Measurements from ENCODE around the gene C6orf52.
"Not testable (repeated sequence)": the region's sequence is repeated elsewhere in the genome, so short reads cannot be mapped to it uniquely, and the experiment has no call there.

The C6orf52 gene

DNA sequence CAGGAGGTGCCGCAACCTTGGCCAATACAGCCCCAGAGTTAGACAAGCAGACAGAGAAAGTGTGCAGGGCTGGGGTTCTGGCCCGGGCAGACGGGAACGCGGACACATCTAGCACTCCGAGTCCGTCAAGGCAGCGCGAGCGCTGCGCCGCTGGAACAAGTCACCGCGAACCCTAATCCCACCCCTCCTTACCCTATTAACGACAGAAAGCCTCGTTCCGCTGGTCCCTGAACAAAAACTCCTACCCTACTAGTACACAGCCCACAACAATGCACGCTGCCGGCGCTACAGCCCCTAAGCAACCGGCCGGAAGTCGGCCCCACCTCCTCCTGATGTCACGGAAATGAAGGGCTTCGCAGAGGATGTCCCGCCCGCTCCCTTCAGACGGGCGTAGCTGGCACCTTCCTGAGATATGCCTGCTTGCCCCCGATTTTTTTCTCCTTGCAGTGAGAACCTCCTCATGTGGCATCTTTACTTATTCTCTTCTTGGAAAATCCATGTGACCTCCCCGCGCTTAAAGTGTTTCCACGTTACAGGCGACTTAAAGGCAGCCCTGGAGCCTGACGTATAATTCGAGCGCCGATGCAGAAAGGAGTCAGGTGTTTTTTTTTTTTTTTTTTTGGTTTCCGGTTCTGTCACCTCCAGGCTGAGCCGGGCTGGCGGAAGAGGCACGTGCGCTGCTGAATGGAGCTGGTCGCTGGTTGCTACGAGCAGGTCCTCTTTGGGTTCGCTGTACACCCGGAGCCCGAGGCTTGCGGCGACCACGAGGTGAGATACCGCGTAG lies at the start of gene C6orf52, which contains the start of gene PAK1IP1:
TSS of gene C6orf52 (minus strand) at position 315 of the 784 bp plus-strand sequence. CDS start 7,066 bp downstream, outside the sequence.
TSS of gene PAK1IP1 (plus strand) at position 671 of the 784 bp plus-strand sequence. CDS start at position 685, 14 bp downstream.
- peak; percentile 75 for DNase-seq

DNA sequence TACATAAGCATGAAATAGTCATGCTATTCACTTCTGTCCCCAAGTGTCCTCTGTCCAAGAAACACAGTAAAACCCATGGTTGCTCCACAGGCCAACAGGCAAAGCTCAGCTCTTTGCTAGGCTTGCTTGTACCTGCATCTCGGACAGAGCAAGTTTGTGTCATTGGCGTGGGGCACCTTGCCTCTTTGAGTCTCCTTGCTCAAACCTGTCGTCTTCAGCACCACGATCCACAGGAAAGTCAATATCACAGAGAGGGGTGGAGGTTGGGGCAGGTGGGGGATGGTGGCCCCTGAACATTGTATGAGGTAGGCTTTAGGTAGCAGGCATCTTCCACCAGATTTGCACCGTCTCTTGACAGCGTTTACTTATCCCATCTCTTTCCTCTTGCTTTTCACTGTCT lies 49.1 kb upstream of the C6orf52 start:
- DNase-seq: no peak

DNA sequence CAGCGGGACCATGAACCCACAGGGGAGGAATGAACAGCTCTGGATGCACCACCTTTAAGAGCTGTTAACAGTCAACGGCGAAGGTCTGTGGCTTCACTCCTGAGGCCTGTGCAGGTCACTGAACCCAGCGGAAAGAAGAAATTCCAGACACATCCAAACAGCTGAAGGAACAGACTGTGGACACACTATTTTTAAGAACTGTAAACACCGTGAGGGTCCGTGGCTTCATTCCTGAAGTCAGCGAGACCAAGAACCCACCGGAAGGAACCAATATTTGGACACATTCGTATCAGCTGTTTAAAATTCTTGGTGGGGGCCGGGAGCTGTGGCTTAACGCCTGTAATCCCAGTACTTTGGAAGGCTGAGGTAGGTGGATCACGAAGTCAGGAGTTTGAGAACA lies 47.8 kb upstream of the C6orf52 start:
- DNase-seq: no peak

DNA sequence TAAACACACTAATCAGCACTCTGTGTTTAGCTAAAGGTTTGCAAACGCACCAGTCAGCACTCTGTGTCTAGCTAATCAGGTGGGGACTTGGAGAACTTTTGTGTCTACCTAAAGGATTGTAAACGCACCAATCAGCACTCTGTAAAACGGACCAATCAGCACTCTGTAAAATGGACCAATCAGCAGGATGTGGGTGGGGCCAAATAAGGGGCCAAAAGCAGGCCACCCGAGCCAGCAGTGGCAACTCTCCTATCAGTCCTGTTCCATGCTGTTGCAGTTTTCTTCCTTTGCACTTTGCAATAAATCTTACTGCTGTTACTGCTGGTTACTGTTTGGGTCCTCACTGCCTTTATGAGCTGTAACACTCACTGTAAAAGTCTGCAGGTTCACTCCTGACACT lies 47.2 kb upstream of the C6orf52 start:
- not testable (repeated sequence) for DNase-seq

DNA sequence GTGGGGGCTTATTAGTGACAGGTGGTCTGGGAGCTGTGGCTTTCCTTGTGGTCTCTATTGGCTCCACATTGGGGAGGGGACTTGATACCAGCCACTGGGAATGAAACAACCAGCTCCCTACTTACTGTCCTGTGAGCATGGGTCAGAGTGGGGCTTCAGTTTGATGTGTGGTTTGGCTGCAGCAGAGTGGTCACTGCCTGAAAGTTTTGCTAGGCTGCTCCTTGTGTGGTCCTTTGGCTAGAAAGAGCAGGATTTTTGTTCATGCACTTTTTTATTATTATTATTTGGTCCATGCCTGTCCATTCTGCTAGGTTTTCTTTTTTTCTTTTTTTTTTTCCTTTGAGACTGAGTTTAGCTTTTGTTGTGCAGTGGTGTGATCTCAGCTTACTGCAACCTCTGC lies 45.6 kb upstream of the C6orf52 start:
- DNase-seq: no peak

DNA sequence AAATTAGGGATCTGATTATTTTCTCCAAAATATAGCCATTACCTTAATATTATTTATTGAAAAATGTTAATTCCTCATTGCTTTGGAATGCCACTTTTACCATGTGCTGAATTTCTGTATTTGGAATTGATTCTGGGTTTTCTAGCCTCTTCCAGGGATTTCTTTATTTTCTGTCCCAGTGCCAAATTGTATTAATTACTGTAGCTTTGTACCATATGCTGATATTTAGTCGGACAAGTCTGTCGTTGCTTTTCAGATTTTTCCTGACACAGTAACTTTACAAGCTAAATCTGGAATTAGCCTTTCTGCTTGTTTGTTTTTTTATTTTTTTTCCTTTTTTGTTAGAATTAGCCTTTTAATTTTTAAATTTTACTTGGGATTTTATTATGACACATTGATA lies 42.3 kb upstream of the C6orf52 start:
- DNase-seq: no peak

DNA sequence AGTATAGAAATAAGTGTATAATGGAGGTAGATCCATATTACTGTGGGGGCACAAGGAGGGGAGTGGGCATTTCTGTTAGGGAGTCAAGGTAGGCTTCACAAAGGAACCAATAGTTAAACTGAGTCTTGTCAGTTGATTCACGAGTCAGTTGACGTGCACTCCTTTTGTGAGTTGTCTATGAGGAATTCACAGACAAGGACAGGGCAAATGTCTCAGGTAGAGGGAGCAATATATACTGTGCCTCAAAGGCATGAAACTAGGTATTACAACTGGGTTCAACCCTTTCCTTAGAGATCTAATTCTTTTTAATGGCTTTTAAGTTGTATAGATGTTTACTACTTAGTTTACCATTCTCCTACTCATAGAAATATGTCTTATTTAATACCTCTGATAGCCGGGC lies 39.4 kb upstream of the C6orf52 start:
- no peak for DNase-seq

DNA sequence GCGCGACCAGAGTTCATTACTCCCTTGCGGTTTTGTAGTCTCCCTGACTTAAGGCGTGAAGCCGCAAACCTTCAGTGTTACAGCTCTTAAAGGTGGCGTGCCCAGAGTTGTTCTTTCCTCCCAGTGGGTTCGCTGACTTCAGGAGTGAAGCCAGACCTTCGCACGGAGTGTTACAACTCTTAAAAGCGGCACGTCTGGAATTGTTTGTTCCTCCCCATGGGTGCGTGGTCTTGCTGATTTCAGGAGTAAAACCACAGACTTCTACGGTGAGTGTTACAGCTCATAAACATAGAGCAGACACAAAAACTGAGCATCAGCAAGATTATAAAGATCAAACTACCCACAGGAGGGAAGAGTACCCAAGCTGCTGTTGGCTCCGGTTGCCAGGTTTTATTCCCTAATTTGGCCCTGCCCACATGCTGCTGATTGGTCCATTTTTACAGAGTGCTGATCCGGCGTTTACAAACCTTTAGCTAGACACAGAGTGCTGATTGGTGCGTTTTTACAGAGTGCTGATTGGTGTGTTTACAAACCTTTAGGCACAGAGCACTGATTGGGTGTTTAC lies 38.8 kb upstream of the C6orf52 start:
- no peak for DNase-seq

DNA sequence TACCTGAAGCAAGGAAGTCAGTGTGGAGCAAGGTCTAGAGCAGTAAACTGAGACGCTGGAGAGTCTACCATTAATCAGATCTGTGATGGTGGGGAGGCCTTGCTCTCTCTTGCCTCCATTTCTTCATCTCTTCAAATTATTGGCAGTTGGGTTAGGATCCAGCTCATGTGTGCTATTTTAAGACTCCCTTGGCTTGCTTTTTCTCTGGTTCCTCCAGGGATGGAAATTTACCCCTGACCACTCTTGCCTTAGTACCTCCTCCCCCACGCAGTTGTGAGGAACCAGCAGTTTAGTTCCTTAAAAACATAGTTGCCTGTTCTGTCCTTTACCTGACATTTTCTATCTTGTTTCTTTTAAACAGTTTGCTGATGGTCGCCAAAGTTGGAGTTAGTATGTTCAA lies 35.8 kb upstream of the C6orf52 start:
- no peak for DNase-seq

DNA sequence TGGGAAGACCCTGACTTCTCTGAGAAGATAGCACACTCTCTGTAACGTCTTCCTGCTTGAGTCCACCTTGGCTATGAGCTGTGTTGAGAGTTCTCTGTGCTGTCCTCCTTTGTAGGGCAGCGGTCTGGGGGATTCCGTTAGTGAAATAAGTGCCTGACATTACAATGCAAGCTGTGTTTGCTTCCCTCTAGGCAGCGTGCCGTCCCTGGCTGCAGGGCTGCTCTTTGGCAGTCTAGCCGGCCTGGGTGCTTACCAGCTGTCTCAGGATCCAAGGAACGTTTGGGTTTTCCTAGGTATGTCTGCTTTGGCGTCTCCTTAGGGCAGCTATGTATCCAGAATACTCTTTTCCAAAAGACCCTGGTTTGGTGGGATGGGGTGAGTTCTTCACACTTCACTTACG lies 31.3 kb upstream of the C6orf52 start:
- DNase-seq: no peak

DNA sequence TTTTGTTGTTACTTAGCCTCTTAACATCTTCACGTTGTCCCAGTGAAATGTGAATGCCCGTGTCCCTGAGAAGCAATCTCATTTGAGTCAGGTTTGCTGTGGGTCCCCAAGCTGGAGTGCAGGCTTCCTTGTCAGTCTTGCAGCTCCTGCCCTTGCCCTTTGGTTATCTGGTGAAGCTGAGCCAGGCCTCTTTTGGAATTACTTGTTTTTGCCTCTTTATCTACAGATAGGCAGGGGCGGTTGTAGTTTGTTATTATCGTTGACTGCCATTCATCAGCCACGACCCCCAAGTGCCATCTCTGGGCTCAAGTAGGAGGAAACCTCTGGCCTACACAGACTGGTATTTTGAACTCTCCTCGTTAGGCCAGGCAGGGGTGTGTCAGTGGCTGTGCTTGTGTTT lies 30.6 kb upstream of the C6orf52 start:
- DNase-seq: no peak

DNA sequence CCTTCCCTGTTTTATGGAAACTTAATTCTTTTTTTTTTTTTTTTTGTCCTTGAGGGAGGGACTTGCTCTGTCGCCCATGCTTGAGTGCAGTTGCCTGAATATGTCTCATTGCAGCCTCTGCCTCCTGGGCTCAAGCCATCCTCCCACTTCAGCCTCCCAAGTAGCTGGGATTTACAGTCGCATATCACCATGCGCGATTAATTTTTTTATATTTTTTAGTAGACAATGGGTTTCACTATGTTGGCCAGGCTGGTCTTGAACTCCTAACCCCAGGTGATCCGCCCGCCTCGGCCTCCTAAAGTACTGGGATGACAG lies 29.1 kb upstream of the C6orf52 start:
- DNase-seq: no peak

DNA sequence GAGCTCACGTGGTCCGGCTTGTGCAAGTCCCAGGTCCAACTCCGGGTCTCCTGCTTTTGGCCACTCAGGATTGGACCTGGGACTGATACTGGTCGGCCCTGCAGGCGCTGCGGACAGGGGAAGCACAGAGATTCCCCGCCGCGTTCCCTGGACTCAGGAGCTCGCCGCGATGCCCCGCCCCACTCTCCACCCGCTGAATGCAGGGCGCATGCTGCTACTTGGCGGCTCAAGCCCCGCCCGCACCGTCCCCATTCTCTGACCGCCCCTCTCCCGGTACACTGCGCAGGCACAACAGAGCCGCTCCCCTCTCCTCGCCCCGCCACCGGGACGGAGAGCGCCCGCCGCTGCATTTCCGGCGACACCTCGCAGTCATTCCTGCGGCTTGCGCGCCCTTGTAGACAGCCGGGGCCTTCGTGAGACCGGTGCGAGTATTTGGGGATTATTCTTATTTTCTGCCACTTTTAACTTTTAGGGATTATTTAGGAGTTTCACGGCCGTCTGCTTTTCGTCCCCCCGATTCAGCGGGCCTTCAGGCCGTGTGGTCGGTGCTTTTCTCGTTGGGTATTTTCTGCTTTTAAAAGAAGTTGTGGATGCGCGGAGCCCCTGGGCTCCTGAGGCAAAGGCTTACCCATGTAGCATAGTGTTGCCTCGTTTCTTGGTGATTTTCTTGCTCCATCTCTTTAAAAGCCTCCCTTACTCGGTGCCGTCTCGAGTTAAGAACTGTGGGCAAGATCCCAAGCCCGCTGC lies 28.6 kb upstream of the C6orf52 start, which contains the start of gene TMEM14C:
TSS of gene TMEM14C (plus strand) at position 251 of the 747 bp plus-strand sequence. CDS start 1,544 bp downstream, outside the sequence.
- peak; percentile 80 for DNase-seq

DNA sequence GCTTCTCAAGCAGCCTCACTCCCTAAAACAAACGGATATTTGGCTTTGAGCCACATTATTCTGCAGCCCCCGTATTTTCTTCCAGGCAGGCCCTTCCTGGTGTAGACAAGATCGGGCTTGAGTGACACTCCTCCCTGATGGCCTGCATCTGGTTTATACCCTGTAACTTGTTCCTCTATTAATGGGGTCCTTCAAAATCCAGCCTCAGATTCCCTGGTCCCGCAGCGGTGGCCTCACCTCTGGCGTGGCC lies 28.1 kb upstream of the C6orf52 start:
- no peak for DNase-seq

DNA sequence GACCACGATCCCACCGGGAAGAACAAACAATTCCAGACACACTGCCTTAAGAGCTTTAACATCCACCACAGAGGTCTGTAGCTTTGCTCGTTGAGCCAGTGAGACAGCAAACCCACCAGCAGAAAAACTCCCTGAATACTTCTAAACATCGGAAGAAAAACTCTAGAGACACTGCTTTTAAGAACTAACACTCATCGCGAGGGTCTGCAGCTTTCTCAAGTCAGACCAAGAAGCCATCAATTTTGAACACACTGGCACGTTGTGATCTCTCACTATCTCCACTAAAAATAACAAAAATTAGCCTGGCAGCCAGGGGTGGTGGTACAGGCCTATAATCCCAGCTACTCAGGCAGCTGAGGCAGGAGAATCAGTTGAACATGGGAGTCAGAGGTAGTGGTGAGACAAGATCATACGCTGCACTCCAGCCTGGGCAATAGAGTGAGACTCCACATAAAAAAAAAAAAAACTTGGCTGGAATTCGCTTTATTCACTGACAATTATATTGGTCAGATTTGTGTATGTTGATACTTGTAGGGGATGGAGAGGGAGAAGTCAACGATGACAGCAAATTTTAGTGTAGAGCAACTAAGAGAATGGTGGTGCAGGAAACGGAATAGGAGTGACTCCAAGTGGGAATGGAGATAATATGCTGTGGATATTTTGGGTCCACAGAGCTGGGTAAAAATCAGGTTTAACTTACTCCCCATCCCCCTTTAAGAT lies 27.6 kb upstream of the C6orf52 start:
- no peak for DNase-seq

DNA sequence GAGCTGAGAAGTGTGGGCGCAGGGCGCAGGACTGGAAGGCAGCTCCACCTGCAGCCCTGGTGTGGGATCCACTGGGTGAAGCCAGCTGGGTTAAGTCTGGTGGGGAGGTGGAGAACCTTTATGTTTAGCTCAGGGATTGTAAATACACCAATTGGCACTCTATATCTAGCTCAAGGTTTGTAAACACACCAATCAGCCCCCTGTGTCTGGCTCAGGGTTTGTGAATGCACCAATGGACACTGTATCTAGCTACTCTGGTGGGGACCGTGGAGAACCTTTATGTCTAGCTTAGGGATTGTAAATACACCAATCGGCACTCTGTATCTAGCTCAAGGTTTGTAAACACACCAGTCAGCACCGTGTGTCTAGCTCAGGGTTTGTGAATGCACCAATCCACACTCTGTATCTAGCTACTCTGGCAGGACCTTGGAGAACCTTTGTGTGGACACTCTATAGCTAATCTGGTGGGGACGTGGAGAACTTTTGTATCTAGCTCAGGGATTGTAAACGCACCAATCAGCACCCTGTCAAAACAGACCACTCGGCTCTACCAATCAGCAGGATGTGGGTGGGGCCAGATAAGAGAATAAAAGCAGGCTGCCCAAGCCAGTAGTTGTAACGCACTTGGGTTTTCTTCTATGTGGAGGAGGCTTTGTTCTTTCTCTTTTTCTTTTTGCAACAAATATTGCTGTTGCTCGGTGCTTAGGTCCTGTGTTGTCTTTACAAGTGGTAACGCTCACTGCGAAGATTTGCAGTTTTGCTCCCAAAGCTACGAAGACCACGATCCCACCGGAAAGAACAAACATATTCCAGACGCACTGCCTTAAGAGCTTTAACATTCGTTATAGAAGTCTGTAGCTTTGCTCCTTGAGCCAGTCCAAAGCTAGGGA lies 26.8 kb upstream of the C6orf52 start:
- DNase-seq: not testable (repeated sequence)

DNA sequence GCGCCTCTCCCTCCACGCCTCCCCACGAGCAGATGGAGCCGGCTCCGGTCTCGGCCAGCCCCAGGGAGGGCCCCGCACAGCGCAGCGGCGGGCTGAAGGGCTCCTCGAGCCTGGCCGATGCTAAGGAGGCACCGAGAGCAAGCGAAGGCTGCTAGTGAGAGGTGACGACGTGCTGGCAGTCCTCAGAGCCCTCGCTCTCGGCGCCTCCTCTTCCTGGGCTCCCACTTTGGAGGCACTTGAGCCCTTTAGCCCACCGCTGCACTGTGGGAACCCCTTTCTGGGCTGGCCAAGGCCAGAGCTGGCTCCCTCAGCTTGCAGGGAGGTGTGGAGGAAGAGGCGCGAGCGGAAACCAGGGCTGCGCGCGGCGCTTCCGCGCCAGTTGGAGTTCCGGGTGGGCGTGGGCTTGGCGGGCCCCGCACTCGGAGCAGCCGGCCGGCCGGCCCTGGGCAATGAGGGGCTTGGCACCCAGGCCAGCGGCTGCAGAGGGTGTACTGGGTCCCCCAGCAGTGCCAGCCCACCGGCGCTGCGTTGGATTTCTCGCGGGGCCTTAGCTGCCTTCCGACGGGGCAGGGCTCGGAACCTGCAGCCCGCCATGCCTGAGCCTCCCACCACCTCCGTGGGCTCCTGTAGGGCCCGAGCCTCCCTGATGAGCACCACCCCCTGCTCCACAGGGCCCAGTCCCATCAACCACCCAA lies 26.0 kb upstream of the C6orf52 start:
- DNase-seq: no peak

DNA sequence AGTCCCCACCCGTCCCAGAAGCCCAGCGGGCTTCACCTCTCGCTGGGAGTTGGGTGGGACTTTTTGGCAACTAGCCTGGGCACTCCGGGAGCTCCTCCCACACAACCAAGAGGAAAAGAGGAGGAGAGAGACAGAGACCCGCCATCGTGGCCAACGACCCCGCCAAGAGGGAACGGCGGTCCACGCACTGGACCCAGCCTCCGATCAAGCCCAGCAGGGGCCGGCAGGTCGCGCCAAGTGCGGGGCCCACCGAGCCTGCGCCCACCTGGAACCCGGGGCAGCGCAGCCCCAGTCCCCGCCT lies 25.5 kb upstream of the C6orf52 start:
- DNase-seq: no peak

DNA sequence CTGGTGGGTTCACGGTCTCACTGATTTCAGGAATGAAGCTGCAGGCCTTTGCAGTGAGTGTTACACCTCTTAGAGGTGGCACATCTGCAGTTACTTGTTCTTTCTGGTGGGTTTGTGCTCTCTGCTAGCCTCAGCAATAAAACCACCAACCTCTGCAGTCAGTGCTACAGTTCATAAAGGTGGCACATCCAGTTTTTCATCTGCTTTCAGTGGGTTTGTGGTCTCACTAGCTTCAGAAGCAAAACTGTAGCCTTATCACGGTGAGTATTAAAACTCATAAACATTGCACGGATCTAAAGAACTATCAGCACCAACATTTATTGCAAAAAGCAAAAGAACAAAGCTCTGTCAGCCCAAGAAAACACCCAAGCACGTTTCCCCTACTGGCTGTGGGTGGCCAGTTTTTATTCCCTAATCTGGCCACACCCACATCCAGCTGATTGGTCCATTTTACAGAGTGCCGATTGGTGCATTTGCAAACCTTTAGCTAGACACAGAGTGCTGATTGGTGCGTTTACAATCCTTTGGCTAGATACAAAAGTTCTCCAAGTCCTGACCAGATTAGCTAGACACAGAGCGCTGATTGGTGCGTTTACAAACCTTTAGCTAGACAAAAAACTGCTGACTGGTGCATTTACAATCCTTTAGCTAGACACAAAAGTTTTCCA lies 25.0 kb upstream of the C6orf52 start:
- DNase-seq: no peak

DNA sequence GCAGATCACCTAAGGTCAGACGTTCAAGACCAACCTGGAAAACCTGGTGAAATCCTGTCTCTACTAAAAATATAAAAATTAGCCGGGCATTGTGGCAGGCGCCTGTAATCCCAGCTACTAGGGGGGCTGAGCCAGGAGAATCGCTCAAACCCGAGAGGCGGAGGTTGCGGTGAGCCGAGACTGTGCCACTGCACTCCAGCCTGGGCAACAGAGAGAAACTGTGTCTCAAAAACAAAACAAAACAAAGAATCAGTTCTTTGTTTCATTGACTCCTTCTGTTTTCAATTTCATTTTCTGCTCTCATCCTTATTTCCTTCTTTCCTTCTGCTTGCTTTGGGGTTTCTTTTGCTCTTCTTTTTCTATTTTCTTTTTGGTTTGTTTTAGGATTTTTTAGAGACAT lies 19.5 kb upstream of the C6orf52 start:
- no peak for DNase-seq

DNA sequence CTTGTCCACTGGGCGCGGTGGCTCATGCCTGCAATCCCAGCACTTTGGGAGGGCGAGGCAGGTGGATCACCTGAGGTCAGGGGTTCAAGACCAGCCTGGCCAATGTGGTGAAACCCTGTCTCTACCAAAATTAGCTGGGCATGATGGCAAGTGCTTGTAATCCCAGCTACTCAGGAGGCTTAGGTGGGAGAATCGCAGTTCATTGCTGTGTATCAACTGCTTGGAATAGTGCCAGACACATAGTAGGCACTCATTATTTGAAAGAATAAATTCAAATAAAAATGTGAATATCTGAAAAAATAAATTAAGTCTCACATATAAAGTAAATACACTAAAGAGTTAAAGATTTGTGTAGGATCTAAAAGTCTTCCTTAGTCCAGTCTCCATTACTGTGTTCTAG lies 2.2 kb upstream of the C6orf52 start:
- DNase-seq: no peak

Data from NCI-H510A (cell line).